HG02870 (cell line): ENCODE data around the gene KDM6B.
"Not testable (repeated sequence)": the region's sequence is repeated elsewhere in the genome, so short reads cannot be mapped to it uniquely, and the experiment has no call there.

Source experiments
- ATAC-seq: cut with Tn5 transposase; IDR thresholded peaks from one replicate; pipeline ENCODE4 v1.9.1; 2021; ENCODE audit warnings: mild to moderate bottlenecking, moderate library complexity; ENCODE audit not compliant: unreplicated experiment

KDM6B gene, protein sequence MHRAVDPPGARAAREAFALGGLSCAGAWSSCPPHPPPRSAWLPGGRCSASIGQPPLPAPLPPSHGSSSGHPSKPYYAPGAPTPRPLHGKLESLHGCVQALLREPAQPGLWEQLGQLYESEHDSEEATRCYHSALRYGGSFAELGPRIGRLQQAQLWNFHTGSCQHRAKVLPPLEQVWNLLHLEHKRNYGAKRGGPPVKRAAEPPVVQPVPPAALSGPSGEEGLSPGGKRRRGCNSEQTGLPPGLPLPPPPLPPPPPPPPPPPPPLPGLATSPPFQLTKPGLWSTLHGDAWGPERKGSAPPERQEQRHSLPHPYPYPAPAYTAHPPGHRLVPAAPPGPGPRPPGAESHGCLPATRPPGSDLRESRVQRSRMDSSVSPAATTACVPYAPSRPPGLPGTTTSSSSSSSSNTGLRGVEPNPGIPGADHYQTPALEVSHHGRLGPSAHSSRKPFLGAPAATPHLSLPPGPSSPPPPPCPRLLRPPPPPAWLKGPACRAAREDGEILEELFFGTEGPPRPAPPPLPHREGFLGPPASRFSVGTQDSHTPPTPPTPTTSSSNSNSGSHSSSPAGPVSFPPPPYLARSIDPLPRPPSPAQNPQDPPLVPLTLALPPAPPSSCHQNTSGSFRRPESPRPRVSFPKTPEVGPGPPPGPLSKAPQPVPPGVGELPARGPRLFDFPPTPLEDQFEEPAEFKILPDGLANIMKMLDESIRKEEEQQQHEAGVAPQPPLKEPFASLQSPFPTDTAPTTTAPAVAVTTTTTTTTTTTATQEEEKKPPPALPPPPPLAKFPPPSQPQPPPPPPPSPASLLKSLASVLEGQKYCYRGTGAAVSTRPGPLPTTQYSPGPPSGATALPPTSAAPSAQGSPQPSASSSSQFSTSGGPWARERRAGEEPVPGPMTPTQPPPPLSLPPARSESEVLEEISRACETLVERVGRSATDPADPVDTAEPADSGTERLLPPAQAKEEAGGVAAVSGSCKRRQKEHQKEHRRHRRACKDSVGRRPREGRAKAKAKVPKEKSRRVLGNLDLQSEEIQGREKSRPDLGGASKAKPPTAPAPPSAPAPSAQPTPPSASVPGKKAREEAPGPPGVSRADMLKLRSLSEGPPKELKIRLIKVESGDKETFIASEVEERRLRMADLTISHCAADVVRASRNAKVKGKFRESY (N-terminal part only)

DNA sequence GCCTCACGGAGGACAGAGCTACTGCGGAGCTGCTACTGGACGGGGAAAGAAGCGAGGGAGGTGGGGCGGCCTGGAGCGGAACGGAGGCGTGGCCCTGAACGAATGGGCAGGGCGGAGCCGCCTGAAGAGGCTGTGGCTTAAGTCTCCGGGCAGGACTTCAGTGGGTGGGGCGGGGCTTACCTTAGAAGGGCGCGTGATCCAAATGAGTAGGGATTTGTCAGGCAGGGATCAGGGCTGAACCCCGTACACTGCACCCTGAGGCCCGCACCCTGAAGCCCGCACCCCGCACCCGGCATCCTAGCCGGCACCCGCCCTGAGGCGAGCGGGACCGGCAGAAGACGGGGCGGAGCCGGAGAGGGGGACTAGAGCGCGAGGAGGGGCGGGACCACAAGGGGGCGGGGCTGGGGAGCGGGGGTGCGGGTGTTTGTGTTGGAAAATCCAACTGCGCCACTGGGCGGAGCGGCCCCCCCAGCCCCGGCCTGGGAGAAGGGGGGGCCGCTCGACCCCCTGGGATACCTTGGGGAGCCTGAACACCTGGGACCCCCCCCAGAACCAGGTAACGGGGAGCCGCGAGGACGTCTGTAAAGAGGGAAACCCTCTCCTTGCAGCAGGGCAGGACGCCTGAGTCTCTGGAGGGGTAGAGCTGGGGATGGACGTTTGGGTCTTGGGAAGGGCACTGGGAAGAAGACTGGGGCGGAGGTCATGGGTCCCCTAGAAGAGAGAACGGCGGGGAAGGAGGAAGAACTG lies at the start of gene KDM6B:
TSS of gene KDM6B (plus strand) at position 423 of the 747 bp plus-strand sequence. CDS start 11,338 bp downstream, outside the sequence.
- ATAC-seq = peak; percentile 57

DNA sequence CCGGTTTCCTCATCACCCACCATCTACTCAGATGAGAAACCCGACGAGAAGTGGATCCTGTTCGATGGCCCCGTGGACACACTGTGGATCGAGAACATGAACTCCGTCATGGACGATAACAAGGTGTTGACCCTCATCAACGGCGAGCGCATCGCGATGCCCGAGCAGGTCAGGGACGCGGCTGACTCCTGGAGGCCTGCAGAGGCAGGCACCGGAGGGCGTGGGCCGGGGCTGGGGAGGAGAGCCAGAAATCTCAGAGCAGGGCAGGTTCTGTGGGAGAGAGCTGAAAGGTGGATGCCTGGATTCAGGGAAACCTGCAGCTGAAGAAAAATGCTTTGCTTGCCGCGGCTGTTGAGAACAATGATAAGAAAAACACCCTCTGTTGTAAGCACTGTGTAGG lies 47.2 kb upstream of the KDM6B start:
- ATAC-seq = no peak

DNA sequence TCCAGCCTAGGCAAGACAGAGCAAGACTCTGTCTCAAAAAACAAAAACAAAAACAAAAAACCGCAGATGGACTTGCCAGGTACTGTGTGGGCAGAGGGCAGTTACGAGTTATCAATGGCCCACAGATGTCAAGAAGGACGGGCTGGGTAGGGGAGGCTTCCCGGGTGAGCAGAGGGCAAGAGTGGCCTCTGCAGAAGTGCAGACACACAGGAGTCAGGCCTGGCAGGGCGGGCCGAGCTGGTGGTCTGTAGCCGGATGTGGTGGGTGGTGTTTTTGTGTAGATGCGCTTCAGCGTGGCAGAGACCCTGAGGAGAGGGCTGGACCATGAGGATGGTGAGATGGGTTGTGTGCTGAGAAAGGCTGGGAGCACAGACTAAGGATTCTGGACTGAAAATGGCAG lies 44.9 kb upstream of the KDM6B start:
- ATAC-seq = no peak

DNA sequence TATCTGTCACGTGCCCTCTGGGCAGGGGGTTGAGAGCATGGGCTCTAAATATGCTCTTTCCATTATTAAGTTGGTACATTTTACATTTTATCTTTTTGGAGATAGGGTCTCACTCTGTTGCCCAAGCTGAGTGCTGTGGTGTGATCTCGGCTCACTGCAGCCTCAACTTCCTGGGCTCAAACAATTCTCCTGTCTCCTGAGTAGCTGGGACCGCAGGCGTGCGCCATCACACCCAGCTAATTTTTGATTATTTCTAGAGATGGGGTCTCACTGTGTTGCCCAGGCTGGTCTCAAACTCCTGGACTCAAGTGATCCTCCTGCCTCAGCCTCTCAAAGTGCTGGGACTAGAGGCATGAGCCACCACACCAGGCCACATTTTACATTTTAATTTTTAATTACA lies 43.9 kb upstream of the KDM6B start:
- ATAC-seq = no peak

DNA sequence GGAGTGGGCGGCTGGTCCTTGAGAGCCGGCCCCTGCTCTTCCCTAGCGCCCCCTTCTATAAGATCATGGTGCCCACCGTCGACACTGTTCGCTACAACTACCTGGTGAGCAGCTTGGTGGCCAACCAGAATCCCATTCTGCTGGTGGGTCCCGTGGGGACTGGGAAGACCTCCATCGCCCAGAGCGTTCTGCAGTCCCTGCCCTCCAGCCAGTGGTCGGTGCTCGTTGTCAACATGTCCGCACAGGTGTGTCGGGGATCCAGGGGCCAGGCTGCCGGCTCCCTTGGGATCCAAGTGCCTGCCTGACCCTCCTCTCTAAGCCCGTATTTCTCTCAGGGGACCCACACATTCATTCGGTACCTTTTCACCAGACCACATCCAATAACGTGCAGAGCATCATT lies 41.4 kb upstream of the KDM6B start:
- no peak for ATAC-seq

DNA sequence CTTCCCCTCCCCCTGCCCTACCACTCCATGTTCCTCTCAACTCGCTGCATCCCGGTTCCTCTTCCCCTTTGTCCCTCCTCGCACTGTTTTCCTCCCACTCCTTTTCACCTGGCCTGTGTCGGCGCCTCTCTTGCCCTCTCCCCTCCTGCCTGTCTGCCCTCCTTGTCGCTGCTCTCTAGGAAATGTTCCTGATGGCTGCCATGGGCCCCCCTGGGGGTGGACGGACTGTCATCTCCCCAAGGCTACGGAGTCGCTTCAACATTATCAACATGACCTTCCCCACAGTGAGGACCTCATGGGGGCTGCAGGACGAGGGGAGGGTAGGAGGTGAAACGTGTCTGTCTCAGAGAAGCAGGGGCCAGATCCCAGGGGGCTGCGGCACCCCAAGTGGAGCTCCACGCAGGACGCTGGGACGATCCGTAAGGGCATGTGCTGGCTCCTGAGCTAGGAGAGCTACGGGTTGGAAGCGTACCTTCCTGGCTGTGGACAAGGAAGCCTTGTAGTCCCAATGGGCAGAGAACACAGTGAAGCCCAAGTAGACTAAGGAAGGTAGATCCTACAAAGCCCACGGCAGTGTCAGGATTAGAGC lies 39.8 kb upstream of the KDM6B start:
- ATAC-seq = no peak

DNA sequence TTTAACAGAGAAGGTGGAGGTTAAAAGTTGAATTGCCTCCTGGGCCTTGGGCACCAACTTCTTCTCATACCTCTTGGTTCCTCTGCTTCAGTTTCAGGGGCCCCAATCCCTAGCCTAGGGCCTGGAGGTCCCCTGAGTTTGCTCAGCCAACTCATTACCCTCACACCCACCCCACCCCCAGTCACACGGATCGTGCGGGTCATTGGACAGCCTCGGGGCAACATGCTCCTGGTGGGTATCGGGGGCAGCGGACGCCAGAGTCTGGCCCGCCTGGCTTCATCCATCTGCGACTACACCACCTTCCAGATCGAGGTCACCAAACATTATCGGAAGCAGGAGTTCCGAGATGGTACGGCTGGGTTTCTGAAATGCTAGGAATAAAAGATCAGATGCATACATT lies 36.0 kb upstream of the KDM6B start:
- no peak for ATAC-seq

DNA sequence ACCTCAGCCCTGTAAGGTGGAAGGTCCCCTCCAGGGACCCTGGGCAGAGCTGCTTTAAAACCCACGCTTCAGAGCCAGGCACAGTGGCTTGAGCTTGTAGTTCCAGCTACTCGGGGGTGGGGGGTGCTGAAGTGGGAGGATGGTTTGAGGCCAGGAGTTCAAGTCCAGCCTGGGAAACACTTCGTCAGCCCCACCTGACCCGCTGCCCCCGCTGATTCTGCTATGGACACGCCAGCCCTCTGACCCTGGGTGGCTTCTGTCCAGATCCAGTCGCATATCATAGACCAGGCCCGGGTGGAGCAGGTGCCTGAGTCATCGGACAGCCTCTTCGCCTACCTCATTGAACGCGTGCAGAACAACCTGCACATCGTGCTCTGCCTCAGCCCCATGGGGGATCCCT lies 35.2 kb upstream of the KDM6B start:
- ATAC-seq = no peak

DNA sequence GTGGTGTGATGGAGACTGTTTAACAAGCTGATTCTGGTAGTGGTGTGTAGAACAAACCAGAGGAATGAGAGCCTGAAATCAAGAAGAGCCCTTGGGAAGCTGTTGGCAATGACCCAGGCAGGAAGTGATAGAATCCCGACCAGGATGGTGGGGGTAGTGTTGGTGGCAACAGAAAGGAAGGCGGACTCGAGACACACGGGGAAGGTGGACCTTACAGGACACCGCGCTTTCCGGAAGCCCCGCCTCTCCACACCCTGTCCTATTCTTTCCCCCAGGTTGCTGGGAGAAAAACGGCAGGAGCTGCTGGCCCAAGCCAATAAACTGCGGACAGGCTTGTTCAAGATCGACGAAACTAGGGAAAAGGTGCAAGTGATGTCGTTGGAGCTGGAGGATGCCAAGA lies 30.0 kb upstream of the KDM6B start:
- ATAC-seq = no peak

DNA sequence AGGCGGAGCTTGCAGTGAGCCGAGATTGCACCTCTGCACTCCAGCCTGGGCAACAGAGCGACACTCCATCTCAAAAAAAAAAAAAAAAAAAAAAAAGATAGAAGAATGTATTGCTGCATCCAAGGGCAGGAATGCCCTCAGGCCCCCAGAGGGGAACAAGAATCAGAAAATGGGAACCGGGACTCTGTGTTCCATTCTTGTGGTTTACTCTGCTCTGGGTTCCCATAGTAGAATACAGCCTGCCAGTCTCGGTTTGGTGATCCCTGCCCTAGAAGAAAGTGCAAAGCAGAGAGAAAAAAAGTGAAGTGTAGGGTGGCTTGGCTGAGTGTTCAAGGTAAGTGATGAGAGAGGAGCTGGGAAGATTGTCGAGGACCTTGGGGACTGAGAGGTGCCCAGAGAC lies 27.4 kb upstream of the KDM6B start:
- ATAC-seq = no peak

DNA sequence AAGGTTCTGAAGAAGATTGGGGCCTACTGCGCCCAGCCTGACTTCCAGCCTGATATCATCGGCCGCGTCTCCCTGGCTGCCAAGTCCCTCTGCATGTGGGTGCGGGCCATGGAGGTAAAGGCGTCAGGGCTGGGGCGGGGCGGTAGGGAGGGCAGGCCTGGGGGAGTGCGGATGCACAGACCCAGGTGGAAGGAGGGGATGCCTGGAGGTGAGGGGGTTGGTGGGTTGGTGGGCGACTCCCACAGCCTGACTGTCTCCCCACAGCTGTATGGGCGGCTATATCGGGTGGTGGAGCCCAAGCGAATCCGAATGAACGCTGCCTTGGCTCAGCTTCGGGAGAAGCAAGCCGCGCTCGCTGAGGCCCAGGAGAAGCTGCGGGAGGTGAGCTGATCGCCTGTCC lies 26.8 kb upstream of the KDM6B start:
- ATAC-seq = no peak

DNA sequence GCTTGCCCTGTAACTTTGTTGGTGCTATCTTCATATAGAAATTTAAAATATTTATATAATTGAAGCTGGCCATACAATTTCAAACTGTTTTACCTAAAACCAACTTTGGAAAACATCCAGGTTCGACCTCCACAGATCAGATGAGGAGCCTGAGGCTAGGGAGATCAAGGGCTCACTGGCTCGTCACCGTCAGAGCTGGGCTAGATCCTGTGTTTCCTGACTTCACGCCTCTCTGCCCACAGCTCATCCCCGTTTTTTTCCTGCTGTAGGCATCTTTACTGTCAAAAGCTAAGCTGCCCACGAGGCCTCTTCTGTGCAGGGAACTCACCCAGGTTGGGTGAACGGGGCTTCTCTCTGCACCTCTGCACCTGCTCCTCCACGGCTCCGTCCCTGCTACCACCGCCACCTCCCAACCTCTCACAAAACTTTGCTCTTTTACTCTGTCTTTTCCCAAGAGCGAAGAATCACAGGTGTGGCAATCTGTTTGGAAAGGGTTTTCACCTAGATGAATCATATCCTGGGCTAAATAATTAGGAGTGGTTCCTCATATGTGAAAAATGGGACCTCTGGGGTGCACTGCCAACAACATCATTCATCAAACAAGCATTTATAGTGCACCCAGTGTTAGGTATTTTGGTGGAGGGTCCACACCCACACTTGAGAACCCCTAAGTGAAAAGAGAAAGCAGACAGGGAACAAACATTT lies 24.8 kb upstream of the KDM6B start:
- no peak for ATAC-seq

DNA sequence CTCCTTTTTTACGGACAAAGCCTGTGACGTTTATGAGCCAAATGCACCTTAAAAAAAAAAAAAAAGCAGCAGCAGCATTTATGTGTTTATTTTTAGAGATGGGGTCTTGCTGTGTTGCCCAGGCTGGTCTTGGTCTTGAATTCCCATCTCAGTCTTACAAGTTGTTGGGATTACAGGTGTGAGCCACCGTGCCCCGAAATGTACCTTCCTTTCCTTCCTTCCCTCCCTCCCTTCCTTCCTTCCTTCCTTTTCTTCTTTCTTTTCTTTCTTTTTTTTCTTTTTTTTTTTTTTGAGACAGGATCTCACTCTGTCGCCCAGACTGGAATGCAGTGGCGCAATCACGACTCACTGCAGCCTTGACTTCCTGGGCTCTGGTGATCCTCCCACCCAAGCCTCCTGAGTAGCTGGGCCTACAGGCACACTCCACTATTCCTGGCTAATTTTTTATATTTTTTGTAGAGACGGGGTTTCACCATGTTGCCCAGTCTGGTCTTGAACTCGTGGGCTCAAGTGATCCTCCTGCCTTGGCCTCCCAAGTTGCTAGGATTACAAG lies 24.1 kb upstream of the KDM6B start:
- not testable (repeated sequence) for ATAC-seq

DNA sequence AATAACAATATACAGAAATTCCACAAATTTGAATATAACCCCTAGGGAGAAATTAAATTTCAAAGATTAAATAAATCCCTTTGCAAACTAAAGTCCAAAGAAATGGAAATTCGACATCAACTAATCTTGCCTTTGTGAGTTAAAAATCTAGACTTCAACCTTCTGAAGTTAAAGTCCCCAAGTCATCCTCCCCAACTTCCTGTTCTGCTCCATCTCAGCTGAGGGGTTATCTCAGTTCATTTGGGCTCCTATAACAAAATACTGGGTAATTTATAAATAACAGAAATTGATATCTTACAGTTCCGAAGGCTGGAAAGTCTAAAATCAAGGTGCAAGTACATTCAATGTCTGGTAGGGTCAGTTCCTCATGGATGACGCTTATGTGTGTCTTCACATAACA lies 22.8 kb upstream of the KDM6B start:
- ATAC-seq = no peak

DNA sequence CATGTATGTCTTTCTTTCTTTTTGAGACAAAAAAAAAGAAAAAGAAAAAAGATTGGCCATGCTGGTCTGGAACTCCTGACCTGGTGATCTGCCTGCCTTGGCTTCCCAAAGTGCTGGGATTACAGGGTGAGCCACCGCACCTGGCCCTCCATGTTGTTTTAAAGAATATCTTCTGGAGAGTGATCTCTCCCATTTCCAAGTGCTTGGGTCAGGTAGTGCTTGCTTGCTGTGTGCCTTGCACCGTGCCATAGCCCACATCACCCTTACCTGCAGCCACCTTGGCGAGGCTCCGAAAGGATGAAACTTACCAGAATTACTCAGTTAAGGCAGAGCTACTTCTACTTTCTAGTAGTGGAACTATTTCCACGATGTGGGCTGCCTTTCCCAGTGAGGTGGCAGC lies 19.0 kb upstream of the KDM6B start:
- ATAC-seq = no peak

DNA sequence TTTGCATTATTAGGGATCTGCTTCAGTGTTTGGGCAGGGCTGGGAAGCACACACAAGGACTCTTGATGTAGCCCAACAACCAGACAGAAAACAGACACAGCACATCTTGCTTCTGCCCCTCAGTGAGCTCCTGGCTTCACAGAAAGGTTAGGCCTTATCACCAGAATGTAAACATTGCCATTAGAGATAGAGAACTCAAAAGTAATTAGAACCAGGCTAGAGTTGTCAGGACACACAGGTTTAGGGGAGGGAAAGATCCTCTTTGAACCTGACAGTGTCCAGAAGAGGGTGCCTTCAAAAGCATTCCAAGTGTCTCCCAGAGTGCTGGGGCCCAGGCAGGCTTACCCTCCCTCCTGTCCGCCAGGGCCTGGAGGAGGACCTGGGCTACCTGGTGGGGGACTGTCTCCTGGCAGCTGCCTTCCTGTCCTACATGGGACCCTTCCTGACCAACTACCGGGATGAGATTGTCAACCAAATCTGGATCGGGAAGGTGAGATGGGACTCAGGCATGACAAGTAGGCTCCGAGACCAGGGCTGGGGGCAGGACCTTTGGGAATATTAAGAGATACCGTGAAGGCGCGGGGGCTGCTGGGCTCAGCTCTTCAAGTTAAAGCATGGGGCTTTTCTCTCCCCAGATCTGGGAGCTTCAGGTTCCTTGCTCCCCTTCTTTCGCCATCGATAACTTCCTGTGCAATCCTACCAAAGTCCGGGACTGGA lies 16.9 kb upstream of the KDM6B start:
- ATAC-seq = no peak

DNA sequence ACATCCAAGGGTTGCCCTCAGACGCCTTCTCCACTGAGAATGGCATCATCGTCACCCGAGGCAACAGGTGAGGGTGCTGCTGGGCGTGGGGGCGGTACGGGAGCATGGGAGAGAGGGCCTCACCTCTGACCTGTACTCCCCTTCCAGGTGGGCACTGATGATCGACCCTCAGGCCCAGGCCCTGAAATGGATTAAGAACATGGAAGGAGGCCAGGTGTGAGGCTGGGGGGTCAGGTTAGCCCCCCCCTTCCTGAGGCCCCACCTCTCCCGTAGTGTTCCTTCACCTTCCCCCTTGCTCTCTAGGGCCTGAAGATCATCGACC lies 16.4 kb upstream of the KDM6B start:
- ATAC-seq = no peak

DNA sequence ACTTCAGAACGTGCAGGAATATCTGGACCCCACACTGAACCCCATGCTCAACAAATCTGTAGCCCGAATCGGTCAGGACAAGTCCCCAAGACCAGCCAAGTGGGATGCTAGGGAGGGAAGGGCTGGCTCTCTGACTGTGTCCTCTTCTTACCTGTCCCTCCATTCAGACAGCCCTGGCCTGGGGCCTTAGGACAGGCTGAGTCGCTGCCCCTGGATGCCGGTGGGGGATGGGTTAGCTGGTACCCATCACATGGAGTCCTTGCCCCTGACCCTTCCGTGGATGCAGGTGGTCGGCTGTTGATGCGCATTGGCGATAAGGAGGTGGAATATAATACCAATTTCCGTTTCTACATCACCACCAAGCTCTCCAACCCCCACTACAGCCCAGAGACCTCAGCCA lies 16.0 kb upstream of the KDM6B start:
- no peak for ATAC-seq
